ENCODE results near the gene ZC3H7B.
A peak's percentile ranks its signal among the peaks of the same experiment; 100 is the strongest.

The ZC3H7B gene

GRCh38 chr22:41354979-41355378, 53.7 kb downstream of the ZC3H7B start:
- no peak for DNase-seq (ENCODE audit: low spot score)

- DNase-seq (ENCODE audit: low spot score) = no peak
Observed at GRCh38 chr22:41355895-41356294, 54.6 kb downstream of the ZC3H7B start.

- DNase-seq (ENCODE audit: low spot score) = no peak
Observed at GRCh38 chr22:41356430-41357028, 55.2 kb downstream of the ZC3H7B start.

GRCh38 chr22:41357191-41357590, 55.9 kb downstream of the ZC3H7B start:
- no peak for DNase-seq (ENCODE audit: low spot score)

- no peak for DNase-seq (ENCODE audit: low spot score)
Observed at GRCh38 chr22:41358927-41359326, 57.6 kb downstream of the ZC3H7B start.

GRCh38 chr22:41359376-41359775, 58.1 kb downstream of the ZC3H7B start:
- DNase-seq (ENCODE audit: low spot score) = no peak

- DNase-seq (ENCODE audit: low spot score) = no peak
Observed at GRCh38 chr22:41360126-41360525, 58.8 kb downstream of the ZC3H7B start.

GRCh38 chr22:41361716-41362310, 60.5 kb downstream of the ZC3H7B start:
- DNase-seq (ENCODE audit: low spot score) = no peak

GRCh38 chr22:41362615-41363014, 61.3 kb downstream of the ZC3H7B start:
- no peak for DNase-seq (ENCODE audit: low spot score)

- no peak for DNase-seq (ENCODE audit: low spot score)
Observed at GRCh38 chr22:41364233-41364632, 62.9 kb downstream of the ZC3H7B start.

GRCh38 chr22:41364955-41365354, 63.6 kb downstream of the ZC3H7B start:
- DNase-seq (ENCODE audit: low spot score) = no peak

- DNase-seq (ENCODE audit: low spot score) = no peak
Observed at GRCh38 chr22:41365425-41365824, 64.1 kb downstream of the ZC3H7B start.

GRCh38 chr22:41366323-41367029, 65.2 kb downstream of the ZC3H7B start:
- no peak for DNase-seq (ENCODE audit: low spot score)

GRCh38 chr22:41367039-41367679, 65.8 kb downstream of the ZC3H7B start:
- peak; percentile 80 for DNase-seq (ENCODE audit: low spot score)

GRCh38 chr22:41367680-41368542, 66.6 kb downstream of the ZC3H7B start:
- DNase-seq (ENCODE audit: low spot score) = no peak

GRCh38 chr22:41368543-41369423, 67.5 kb downstream of the ZC3H7B start:
- no peak for DNase-seq (ENCODE audit: low spot score)

GRCh38 chr22:41369424-41369745, 68.1 kb downstream of the ZC3H7B start:
- no peak for DNase-seq (ENCODE audit: low spot score)

GRCh38 chr22:41369837-41370236, 68.5 kb downstream of the ZC3H7B start:
- DNase-seq (ENCODE audit: low spot score) = no peak

- DNase-seq (ENCODE audit: low spot score) = no peak
Observed at GRCh38 chr22:41377846-41378245, 76.5 kb downstream of the ZC3H7B start.

- no peak for DNase-seq (ENCODE audit: low spot score)
Observed at GRCh38 chr22:41380993-41381328, 79.6 kb downstream of the ZC3H7B start.
